Upper lobe of right lung (tissue), 1 donor: Measurements from ENCODE around the gene METTL1. TPM values are rescaled to one million over a fixed set of nuclear protein-coding genes. Genes with fewer than 3 reads are reported as not detected.

Experiments
- ATAC-seq: fragments of 200-7000 bp; cut with Tn5 transposase; one replicate; pipeline ENCODE4 v1.9.1; 2020; ENCODE audit warnings: mild to moderate bottlenecking, moderate library complexity
- DNase-seq: peaks from one replicate; pipeline ENCODE4 v3.0.0-alpha.2; 2020
- H3K27ac ChIP-seq: fragments of 200-600 bp; one replicate; pipeline ENCODE4 v1.8.0; 2022
- H3K27me3 ChIP-seq: fragments of 200-600 bp; one replicate; pipeline ENCODE4 v1.8.0; 2022; ENCODE audit warnings: mild to moderate bottlenecking
- H3K36me3 ChIP-seq: fragments of 200-600 bp; one replicate; pipeline ENCODE4 v1.8.0; 2022
- H3K4me1 ChIP-seq: fragments of 200-600 bp; one replicate; pipeline ENCODE4 v1.8.0; 2022
- H3K4me3 ChIP-seq: fragments of 200-600 bp; one replicate; pipeline ENCODE4 v1.8.0; 2022; ENCODE audit warnings: mild to moderate bottlenecking
- H3K9me3 ChIP-seq: fragments of 200-600 bp; one replicate; pipeline ENCODE4 v1.8.0; 2022
- intact Hi-C: fragments of 100-400 bp; cut with DNase I; formaldehyde crosslinking; loops from one replicate; pipeline ENCODE4 v1.11.0; 2022
- total RNA-seq: library from RNA; stranded (reverse); fragmentation: NEBNext Ultra II Directional; extraction: Animal tissue kit (Norgen Biotek cat#: 25700); gene quantifications from one replicate; pipeline ENCODE4 v1.2.1, GENCODE V29; 2021
- TF ChIP-seq, protein P1 (sequence below): fragments of 200-600 bp; IDR thresholded peaks from one replicate; pipeline ENCODE4 v1.8.0; 2022; ENCODE audit warnings: antibody characterized with exemption
- donor health status: DM: no; HTN: yes; CAD: no; lungs with severe emphysema.

METTL1 gene
- total RNA-seq, 1 donor from 2014 or later = 26.9 TPM

DNA sequence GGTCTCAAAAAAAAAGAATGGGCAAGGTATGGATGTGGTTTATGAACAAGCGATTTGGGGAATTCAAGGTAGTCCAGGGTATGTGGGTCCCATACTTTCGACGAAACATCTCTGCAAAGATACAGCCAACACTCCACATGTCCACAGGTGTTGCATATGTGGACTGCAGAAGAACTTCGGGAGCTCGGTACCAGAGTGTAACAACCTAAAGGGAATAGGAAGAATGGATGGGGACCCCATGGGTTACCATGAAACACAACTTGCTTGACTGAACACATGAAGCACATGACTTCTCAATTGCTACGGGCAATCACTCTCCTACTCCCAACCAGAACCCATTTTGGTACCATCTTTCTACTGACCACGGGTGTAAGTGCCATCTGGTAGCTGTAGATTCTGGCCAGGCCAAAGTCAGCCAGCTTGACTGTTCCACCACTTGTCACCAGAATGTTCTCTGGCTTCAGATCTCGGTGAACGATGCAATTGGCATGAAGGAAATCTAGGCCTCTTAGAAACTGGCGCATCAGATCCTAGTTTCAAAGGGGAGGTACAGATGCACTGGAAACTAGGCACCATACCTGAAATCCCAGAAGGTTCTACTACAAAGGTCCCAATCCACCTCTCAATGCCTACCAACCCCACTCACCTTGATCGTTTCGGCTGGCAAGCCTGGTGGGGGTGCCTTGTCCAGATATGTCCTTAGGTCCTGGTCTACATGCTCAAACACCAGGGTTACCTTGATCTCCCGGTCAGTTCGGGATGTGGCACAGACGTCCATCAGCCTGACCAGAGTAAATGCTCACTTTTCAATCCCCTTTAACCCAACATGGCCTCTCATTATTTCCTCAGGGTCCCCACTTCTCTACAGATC is 21.1 kb downstream of the METTL1 start:
- H3K4me1 ChIP-seq = peaks cover 34% of the 10 kb centered on the region
- peaks cover 40% of the 10 kb centered on the region for H3K36me3 ChIP-seq
- DNase-seq (no peak), ATAC-seq (no peak)
- H3K27me3 ChIP-seq = no peaks in the 10 kb centered on the region
- intact Hi-C loops = no loop called here
- TF ChIP-seq, protein P1, sequence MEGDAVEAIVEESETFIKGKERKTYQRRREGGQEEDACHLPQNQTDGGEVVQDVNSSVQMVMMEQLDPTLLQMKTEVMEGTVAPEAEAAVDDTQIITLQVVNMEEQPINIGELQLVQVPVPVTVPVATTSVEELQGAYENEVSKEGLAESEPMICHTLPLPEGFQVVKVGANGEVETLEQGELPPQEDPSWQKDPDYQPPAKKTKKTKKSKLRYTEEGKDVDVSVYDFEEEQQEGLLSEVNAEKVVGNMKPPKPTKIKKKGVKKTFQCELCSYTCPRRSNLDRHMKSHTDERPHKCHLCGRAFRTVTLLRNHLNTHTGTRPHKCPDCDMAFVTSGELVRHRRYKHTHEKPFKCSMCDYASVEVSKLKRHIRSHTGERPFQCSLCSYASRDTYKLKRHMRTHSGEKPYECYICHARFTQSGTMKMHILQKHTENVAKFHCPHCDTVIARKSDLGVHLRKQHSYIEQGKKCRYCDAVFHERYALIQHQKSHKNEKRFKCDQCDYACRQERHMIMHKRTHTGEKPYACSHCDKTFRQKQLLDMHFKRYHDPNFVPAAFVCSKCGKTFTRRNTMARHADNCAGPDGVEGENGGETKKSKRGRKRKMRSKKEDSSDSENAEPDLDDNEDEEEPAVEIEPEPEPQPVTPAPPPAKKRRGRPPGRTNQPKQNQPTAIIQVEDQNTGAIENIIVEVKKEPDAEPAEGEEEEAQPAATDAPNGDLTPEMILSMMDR = no peak
- no peaks in the 10 kb centered on the region for H3K9me3 ChIP-seq
- peak overlapping the region; percentile 91 for H3K27ac ChIP-seq
- peak overlapping the region; percentile 92 for H3K4me3 ChIP-seq

DNA sequence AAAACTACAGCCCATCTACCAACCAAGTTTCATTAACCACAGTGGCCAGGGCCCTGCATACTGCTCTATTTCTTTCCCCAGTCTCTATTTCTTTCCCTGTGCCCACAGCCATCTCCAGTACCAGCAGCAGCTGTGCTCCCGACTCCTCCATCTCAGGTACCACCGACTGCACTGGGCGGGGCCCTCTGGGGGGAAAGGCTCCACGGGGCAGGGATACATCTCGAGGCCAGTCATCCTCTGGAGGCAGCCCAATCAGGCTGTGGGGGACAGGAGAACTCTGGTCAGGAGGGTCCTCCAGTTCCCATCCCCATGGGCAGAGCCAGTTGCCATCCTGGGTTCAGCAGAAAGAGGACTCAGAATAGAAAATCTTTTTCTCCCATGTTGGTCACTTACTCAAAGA is 22.8 kb downstream of the METTL1 start:
- peaks cover 37% of the 10 kb centered on the region for H3K4me1 ChIP-seq
- no peaks in the 10 kb centered on the region for H3K9me3 ChIP-seq
- no peak overlapping the region for H3K27ac ChIP-seq
- no peak for ATAC-seq
- TF ChIP-seq, protein P1 = no peak
- H3K4me3 ChIP-seq = no peak overlapping the region
- H3K36me3 ChIP-seq = peaks cover 40% of the 10 kb centered on the region
- intact Hi-C loops = no loop called here
- no peaks in the 10 kb centered on the region for H3K27me3 ChIP-seq
- DNase-seq = no peak

- Histone ChIP-seq H3K27me3 (no peaks in the 10 kb centered on the region), H3K36me3 (peaks cover 40% of the 10 kb centered on the region), H3K27ac (no peak overlapping the region), H3K4me3 (peak overlapping the region; percentile 75), H3K4me1 (peaks cover 18% of the 10 kb centered on the region), H3K9me3 (no peaks in the 10 kb centered on the region)
- DNase-seq = no peak
- ATAC-seq = no peak
- TF ChIP-seq, protein P1 = no peak
- intact Hi-C loops = no loop called here
Measured at GRCh38 chr12:57746025-57746424, 25.9 kb downstream of the METTL1 start.

DNA sequence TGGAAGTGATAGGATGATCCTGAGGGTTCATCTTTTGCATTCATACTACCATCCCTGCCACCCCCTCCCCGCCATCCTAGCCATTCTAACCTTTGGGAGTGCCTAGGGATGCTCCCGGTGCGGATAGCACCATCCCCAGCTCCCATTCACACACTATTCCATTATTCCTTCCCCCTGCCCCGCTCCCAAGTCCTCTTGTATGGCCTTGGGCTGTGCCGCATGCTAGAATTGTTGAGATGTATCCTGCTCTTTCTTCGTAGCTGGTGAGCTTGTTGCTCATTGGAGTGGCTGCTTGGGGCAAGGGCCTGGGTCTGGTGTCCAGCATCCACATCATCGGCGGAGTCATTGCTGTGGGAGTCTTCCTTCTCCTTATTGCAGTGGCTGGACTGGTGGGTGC is 26.4 kb downstream of the METTL1 start:
- Histone ChIP-seq H3K4me1 (peaks cover 14% of the 10 kb centered on the region), H3K27ac (peak overlapping the region; percentile 94), H3K4me3 (peak overlapping the region; percentile 75), H3K27me3 (peaks cover 4% of the 10 kb centered on the region), H3K36me3 (peaks cover 38% of the 10 kb centered on the region), H3K9me3 (no peaks in the 10 kb centered on the region)
- ATAC-seq = no peak
- TF ChIP-seq, protein P1 = no peak
- no peak for DNase-seq
- intact Hi-C loops = no loop called here

GRCh38 chr12:57744777-57745484 is 27.0 kb downstream of the METTL1 start, which contains the start of gene TSPAN31:
Gene TSPAN31 (plus strand): TSS chr12:57745039. CDS start chr12:57745155, 116 bp downstream.
- ATAC-seq (peak; percentile 95), DNase-seq (peak; percentile 98)
- Histone ChIP-seq H3K27me3 (peaks cover 9% of the 10 kb centered on the region), H3K36me3 (peaks cover 33% of the 10 kb centered on the region), H3K9me3 (no peaks in the 10 kb centered on the region), H3K4me1 (peaks cover 14% of the 10 kb centered on the region), H3K4me3 (peak within 1 kb of the TSS; percentile 75), H3K27ac (peak within 1 kb of the TSS; percentile 94)
- intact Hi-C loops = no loop called here
- TF ChIP-seq, protein P1 = no peak
